IPS DF 6.9 (cell line): ENCODE results near the gene KIAA1755.
"Not testable (repeated sequence)": the region's sequence is repeated elsewhere in the genome, so short reads cannot be mapped to it uniquely, and the experiment has no call there.

Source experiments
- DNase-seq: peaks from one replicate; pipeline ENCODE4 v3.0.0-alpha.2; 2013; ENCODE audit warnings: low read depth, low spot score
- H3K27ac ChIP-seq: one replicate; pipeline ENCODE4 v1.5.1; 2013; ENCODE audit warnings: low read length, control low read depth
- H3K27me3 ChIP-seq: 2 replicates; pipeline ENCODE4 v1.6.1; 2013; ENCODE audit warnings: mild to moderate bottlenecking, low read length; ENCODE audit not compliant: control insufficient read depth, insufficient read depth
- H3K36me3 ChIP-seq: 2 replicates; pipeline ENCODE4 v1.6.1; 2013; ENCODE audit warnings: low read length; ENCODE audit not compliant: control insufficient read depth, insufficient read depth
- H3K4me1 ChIP-seq: 2 replicates; pipeline ENCODE4 v1.6.1; 2013; ENCODE audit warnings: low read length; ENCODE audit not compliant: control insufficient read depth, insufficient read depth
- H3K4me3 ChIP-seq: 2 replicates; pipeline ENCODE4 v1.5.1; 2013; ENCODE audit warnings: mild to moderate bottlenecking, low read length
- H3K9me3 ChIP-seq: 2 replicates; pipeline ENCODE4 v1.6.1; 2013; ENCODE audit warnings: low read length, inconsistent platforms; ENCODE audit not compliant: control insufficient read depth, insufficient read depth
- WGBS: extraction: QIAGEN DNeasy Blood & Tissue Kit; methylation state at CpG from one replicate; pipeline ENCODE4 v1.1.7; 2013; ENCODE audit warnings: mixed read lengths, missing lambda C conversion rate; ENCODE audit not compliant: insufficient read length, insufficient coverage; 5-methylcytosine and 5-hydroxymethylcytosine counted together

Gene KIAA1755

GRCh38 chr20:38266426-38266825 is 5.9 kb upstream of the KIAA1755 start:
- WGBS: no CpG with 5 or more reads among the region's 2 CpGs
- Histone ChIP-seq H3K9me3 (no peaks in the 10 kb centered on the region), H3K4me1 (no peaks in the 10 kb centered on the region), H3K36me3 (no peaks in the 10 kb centered on the region), H3K4me3 (no peak overlapping the region), H3K27ac (no peak overlapping the region), H3K27me3 (no peaks in the 10 kb centered on the region)
- DNase-seq: no peak

GRCh38 chr20:38262931-38263330 is 2.4 kb upstream of the KIAA1755 start:
- WGBS: no CpG with 5 or more reads among the region's 6 CpGs
- H3K27ac ChIP-seq: no peak overlapping the region
- no peaks in the 10 kb centered on the region for H3K9me3 ChIP-seq
- H3K4me1 ChIP-seq: peaks cover 1% of the 10 kb centered on the region; the same call in 1 of the 2 replicates
- no peak for DNase-seq
- peaks cover 3% of the 10 kb centered on the region for H3K27me3 ChIP-seq
- H3K4me3 ChIP-seq: no peak overlapping the region
- H3K36me3 ChIP-seq: no peaks in the 10 kb centered on the region

GRCh38 chr20:38261054-38261390 is 487 bp upstream of the KIAA1755 start:
- no peaks in the 10 kb centered on the region for H3K36me3 ChIP-seq
- H3K27ac ChIP-seq: no peak overlapping the region
- peaks cover 3% of the 10 kb centered on the region for H3K27me3 ChIP-seq
- no CpG with 5 or more reads among the region's 8 CpGs for WGBS
- peak overlapping the region; percentile 25; the same call in 1 of the 2 replicates for H3K4me3 ChIP-seq
- no peak for DNase-seq
- no peaks in the 10 kb centered on the region for H3K9me3 ChIP-seq
- peaks cover 1% of the 10 kb centered on the region; the same call in 1 of the 2 replicates for H3K4me1 ChIP-seq

- Histone ChIP-seq H3K4me3 (peak overlapping the region; percentile 39; the same call in 1 of the 2 replicates), H3K36me3 (no peaks in the 10 kb centered on the region), H3K4me1 (peaks cover 1% of the 10 kb centered on the region; the same call in 1 of the 2 replicates), H3K9me3 (no peaks in the 10 kb centered on the region), H3K27me3 (peaks cover 3% of the 10 kb centered on the region), H3K27ac (no peak overlapping the region)
- no peak for DNase-seq
- no CpG with 5 or more reads among the region's 5 CpGs for WGBS
Observed at GRCh38 chr20:38260025-38260377, 534 bp downstream of the KIAA1755 start.

- peaks cover 3% of the 10 kb centered on the region for H3K27me3 ChIP-seq
- DNase-seq: no peak
- no peak overlapping the region for H3K4me3 ChIP-seq
- H3K36me3 ChIP-seq: no peaks in the 10 kb centered on the region
- H3K9me3 ChIP-seq: no peaks in the 10 kb centered on the region
- H3K27ac ChIP-seq: no peak overlapping the region
- peaks cover 1% of the 10 kb centered on the region; the same call in 1 of the 2 replicates for H3K4me1 ChIP-seq
- no CpG with 5 or more reads among the region's 7 CpGs for WGBS
Observed at GRCh38 chr20:38258545-38259215, 1.9 kb downstream of the KIAA1755 start.

- peaks cover 3% of the 10 kb centered on the region for H3K27me3 ChIP-seq
- no peaks in the 10 kb centered on the region for H3K9me3 ChIP-seq
- H3K4me3 ChIP-seq: no peak overlapping the region
- DNase-seq: no peak
- H3K36me3 ChIP-seq: no peaks in the 10 kb centered on the region
- no peak overlapping the region for H3K27ac ChIP-seq
- WGBS: no CpG with 5 or more reads among the region's 2 CpGs
- H3K4me1 ChIP-seq: peaks cover 1% of the 10 kb centered on the region; the same call in 1 of the 2 replicates
Observed at GRCh38 chr20:38256966-38257365, 3.6 kb downstream of the KIAA1755 start.

GRCh38 chr20:38256021-38256420 is 4.5 kb downstream of the KIAA1755 start:
- H3K27ac ChIP-seq: no peak overlapping the region
- peaks cover 1% of the 10 kb centered on the region; the same call in 1 of the 2 replicates for H3K4me1 ChIP-seq
- H3K4me3 ChIP-seq: no peak overlapping the region
- H3K9me3 ChIP-seq: no peaks in the 10 kb centered on the region
- H3K36me3 ChIP-seq: no peaks in the 10 kb centered on the region
- no CpG with 5 or more reads among the region's 4 CpGs for WGBS
- DNase-seq: no peak
- H3K27me3 ChIP-seq: peaks cover under 1% of the 10 kb centered on the region; the same call in 1 of the 2 replicates

GRCh38 chr20:38255393-38255792 is 5.1 kb downstream of the KIAA1755 start:
- no peaks in the 10 kb centered on the region for H3K36me3 ChIP-seq
- DNase-seq: no peak
- no CpG with 5 or more reads among the region's 5 CpGs for WGBS
- peaks cover 1% of the 10 kb centered on the region; the same call in 1 of the 2 replicates for H3K4me1 ChIP-seq
- no peaks in the 10 kb centered on the region for H3K9me3 ChIP-seq
- no peak overlapping the region for H3K27ac ChIP-seq
- H3K4me3 ChIP-seq: no peak overlapping the region
- no peaks in the 10 kb centered on the region for H3K27me3 ChIP-seq

GRCh38 chr20:38254621-38255020 is 5.9 kb downstream of the KIAA1755 start:
- not testable (repeated sequence) for DNase-seq, H3K4me3 ChIP-seq, H3K9me3 ChIP-seq, H3K27ac ChIP-seq, H3K36me3 ChIP-seq, H3K4me1 ChIP-seq, H3K27me3 ChIP-seq
- WGBS: no CpG with 5 or more reads among the region's 4 CpGs

GRCh38 chr20:38253571-38253970 is 7.0 kb downstream of the KIAA1755 start:
- Histone ChIP-seq H3K4me1 (no peaks in the 10 kb centered on the region; the same call in 1 of the 2 replicates), H3K36me3 (no peaks in the 10 kb centered on the region), H3K27me3 (no peaks in the 10 kb centered on the region), H3K9me3 (no peaks in the 10 kb centered on the region), H3K4me3 (no peak overlapping the region), H3K27ac (no peak overlapping the region)
- WGBS: no CpG with 5 or more reads among the region's 6 CpGs
- no peak for DNase-seq
